SHP77 treated with DMSO at 0.1 percent for 48 hours (cell line): ENCODE measurements around the gene TSTD1.
"Not testable (repeated sequence)": the region's sequence is repeated elsewhere in the genome, so short reads cannot be mapped to it uniquely, and the experiment has no call there.

Source experiments
- DNase-seq: peaks from one replicate; lab custom pipeline; 2025; lab: John Stamatoyannopoulos, UW

Gene TSTD1

DNA sequence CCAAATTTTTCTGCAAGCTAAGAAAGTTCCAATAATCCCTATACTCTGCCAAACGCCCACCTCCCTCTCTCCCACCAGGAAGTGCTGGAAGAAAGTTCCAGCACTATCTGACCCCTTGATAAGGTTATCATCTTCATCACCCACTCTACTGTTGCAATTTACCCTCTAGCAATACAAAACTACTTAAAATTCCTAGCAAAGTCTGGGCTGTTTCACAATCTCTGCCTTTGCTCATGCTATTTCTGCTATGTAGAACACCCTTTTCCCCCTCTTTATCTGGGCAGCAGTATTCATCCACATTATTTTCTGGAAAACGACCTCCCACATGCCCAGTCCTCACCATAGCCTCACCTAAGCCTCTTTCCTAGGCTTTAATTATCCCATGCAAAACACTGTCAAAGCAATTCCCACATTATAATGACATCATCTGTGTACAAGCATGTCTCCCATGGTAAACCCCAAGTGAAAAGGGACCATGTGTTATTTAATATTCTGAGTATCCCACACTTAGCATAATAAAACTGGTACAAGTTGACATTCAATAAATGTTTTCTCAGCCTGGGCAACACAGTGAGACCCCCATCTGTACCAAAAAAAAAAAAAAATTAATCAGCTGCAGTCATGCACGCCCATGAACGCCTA, 29.8 kb downstream of the TSTD1 start:
- no peak for DNase-seq

DNA sequence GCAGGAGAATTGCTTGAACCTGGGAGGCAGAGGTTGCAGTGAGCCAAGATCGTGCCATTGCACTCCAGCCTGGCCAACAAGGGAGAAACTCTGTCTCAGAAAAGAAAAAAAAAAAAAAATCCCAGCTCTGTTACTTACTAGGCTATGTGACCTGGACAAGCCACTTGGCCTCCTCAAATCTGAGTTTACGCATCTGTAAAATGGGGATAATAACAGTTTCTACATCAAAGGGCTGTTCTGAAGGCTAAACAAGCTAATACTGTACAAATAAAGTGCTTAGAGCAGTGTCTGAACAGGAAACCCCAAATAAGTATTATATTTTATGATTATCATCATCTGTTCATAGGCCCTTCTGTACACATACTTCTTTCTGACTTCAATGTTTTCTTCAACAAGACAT, 31.4 kb downstream of the TSTD1 start:
- no peak for DNase-seq

DNA sequence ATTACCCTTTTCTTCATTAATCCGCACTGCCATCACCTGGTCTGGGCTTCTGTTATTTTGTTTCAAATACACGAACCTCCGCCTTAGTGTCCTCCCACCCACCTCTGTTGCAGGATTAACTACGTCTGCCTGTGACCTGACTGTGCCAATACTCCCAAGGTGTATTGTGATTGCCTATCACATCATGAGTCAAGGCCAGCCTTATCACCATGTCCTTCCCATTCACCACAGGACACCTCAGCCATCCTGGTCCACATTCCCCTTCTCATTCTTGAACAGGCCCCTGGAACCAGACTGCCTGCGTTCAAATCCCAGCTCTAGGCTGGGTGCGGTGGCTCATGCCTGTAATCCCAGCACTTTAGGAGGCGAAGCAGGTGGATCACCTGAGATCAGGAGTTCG, 32.2 kb downstream of the TSTD1 start:
- no peak for DNase-seq

DNA sequence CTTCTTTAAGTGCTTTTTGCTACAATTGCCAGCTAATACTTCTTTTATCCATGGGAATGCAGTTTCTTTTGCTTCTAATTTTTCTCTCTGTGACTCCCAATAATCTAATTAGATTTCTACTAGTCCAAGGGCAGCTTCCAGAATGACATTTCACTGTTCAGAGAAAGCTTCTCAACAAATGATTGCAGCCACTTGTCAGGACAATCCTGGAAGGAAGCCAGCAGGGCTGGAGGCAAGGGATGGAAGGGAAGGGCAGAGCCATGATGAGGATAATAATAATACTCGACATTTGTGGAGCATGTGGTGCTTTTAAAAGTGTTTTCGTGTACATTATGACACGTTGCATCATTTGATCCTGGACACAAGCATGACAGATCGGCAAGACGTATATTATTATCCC, 37.2 kb downstream of the TSTD1 start:
- DNase-seq: peak; percentile 28

DNA sequence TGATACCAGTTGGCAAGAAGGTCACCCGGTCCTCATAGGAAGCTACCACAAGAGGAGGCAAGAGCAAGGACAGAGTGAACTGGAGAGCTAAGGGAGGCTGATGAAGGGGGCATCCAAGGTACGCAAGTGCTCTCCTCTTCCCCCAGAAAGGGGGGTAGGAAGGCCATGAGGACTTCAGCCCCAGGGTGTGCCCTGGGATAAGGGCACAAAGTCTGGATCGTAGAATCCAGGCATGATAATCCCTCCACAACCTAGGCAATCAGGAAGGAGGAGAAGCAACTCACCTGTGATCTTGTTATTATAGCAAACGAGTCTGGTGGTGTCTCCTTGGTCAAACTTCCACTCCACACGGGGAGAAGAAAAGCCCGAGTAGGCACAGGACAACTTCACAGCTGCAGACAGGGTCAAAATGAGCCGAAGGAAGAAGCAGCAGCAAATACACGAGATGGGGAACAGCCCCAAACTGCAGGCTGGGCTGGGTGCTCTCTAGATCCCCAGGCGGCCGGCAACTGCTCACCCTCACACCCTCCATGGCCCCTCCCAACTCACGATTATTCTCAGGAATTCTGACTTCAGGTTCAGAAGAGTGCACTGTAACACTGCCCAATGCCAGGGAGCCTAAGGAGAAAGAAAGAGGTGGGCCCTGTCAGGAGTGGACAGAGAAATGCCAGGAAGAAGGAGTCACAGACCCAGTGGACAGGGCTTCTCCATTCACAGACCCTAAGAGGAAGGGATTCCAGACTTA, 37.9 kb downstream of the TSTD1 start:
- DNase-seq: no peak

DNA sequence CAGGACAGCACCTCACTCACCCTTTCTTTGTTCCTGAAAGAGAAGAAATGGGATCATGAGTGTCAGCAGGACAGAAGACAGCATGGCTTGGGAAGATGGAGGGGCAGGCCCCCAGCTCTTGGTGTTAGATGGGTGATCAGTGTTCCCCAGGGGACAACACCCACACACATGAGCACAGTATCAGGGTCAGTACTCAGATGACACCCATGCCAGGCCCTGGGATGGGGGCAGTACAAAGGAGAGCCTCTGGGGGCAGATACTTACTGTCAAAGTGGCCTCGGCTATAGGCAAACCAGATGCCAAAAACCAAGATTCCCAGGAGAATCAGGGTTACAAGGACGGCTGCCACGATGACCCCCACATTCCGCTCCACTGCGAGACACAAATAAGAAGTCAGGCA, 39.4 kb downstream of the TSTD1 start:
- DNase-seq: no peak

DNA sequence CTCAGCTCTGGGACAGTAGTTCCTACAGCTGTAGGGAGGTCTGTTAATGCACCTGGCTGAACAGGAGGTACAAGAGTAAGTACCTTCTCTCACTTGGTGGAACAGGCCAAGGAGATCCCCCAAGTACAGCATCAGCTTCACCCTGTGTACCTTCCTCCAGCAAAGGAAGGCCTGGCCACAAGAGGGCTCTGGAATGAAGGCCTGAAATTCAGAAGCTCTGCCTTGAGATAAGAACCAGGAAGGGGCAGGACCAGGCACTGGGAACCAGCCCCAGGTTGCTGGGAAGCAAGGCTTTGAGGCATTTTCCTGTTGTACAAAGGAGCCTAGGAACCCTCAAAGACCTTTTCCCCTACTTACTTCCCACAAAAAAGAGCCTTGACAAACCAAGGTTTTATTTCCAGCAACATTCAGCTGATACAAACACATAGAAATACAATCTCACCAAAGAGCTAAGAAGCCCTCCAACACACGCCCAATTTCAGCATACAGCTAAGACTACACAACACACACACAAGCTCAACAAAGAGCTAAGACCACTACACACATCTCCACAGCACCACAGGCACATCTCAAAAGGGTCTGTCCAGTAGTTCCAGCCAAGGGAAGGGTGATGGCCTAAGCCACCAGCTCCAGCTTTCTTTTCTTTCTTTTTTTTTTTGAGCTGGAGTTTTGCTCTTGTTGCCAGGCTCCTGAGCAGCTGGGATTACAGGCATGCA, 41.3 kb downstream of the TSTD1 start:
- no peak for DNase-seq

DNA sequence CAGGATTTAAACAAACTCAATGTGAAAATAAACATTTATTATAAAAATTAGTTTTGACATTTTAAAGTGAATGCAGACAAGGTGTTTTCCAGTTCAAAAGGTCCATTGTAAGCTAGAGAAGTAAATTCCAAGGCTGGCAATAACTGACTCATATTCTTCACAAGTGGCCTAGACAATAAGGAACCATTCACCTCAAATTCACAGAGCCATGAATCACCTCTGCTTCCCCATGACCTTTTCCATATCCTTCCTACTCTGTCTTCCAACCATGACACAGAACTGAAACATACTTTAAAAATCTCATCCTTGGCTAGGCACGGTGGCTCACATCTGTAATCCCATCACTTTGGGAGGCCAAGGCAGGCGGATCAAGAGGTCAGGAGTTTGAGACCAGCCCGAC, 42.6 kb downstream of the TSTD1 start:
- no peak for DNase-seq

DNA sequence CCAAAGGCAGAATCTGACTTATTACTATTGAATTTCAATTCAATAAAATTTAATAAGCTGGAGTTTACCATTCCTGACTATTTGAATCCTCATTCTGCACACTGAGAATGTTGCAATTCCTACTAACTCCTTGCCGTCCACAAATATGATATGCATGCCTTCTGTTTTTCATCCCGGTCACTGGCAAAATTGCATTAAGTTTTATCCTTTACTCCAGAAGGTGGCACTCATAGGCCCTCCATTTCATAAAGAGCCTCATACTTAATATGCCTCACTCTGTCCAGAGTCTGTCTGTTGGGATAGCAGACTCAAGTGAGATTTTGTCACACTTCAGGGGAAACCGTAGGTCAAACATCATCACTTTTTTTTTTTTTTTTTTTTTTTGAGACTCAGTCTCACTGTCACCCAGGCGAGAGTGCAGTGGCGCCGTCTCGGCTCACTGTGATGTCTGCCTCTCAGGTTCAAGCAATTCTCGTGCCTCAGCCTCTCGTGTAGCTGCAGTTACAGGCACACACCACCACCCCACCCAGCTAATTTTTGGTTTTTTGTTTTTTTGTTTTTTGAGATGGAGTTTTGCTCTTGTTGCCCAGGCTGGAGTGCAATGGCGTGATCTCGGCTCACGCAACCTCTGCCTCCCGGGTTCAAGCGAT, 45.1 kb downstream of the TSTD1 start:
- DNase-seq: peak; percentile 5

DNA sequence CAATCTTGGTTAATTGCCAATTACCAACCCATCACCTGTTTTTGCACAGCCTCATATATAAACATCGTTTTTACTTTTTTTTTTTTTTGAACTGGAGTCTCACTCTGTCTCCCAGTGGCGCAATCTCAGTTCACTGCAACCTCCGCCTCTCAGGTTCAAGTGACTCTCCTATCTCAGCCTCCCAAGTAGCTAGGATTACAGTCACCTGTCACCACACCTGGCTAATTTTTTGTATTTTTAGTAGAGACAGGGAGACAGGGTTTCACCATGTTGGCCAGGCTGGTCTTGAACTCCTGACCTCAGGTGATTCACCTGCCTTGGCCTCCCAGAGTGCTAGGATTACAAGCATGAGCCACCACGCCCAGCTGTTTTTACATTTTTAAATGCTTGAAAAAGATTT, 46.7 kb downstream of the TSTD1 start:
- not testable (repeated sequence) for DNase-seq
